Measurements from ENCODE around the gene MREG.

GRCh38 chr2:215905691-215906090 lies 107.7 kb downstream of the MREG start:
- TF ChIP-seq, protein P1, sequence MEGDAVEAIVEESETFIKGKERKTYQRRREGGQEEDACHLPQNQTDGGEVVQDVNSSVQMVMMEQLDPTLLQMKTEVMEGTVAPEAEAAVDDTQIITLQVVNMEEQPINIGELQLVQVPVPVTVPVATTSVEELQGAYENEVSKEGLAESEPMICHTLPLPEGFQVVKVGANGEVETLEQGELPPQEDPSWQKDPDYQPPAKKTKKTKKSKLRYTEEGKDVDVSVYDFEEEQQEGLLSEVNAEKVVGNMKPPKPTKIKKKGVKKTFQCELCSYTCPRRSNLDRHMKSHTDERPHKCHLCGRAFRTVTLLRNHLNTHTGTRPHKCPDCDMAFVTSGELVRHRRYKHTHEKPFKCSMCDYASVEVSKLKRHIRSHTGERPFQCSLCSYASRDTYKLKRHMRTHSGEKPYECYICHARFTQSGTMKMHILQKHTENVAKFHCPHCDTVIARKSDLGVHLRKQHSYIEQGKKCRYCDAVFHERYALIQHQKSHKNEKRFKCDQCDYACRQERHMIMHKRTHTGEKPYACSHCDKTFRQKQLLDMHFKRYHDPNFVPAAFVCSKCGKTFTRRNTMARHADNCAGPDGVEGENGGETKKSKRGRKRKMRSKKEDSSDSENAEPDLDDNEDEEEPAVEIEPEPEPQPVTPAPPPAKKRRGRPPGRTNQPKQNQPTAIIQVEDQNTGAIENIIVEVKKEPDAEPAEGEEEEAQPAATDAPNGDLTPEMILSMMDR (IDR thresholded peaks at IDR 0.05) = no peak
- no peak for TF ChIP-seq POLR2A (IDR thresholded peaks at IDR 0.05)
